ENCODE data around the gene CD34. TPM values are rescaled to one million over a fixed set of nuclear protein-coding genes. Genes with fewer than 3 reads are reported as not detected.

The CD34 gene
- polyA plus RNA-seq, 1 donor from 2014 or later, result not detected

DNA sequence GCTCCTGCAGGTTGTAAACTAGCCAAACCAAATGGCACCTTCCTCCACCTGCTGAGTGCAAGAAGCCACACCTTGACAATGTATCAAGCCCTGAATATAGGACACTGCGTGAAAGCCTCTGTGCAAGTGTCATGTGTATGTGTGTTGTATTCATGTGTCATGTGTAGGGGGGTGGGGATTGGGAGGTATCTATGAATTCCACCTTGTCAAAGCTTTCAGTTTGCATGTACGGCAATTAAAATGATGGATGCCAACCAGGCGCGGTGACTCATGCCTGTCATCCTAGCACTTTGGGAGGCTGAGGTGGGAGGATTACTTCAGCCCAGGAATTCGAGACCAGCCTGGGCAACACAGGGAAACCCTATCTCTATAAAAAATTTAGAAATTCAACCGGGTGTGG, 19.8 kb downstream of the CD34 start:
- Histone ChIP-seq H3K9me3 (ENCODE audit: low read length) (no peaks in the 10 kb centered on the region), H3K9ac (ENCODE audit: low read length) (no peak overlapping the region), H3K4me3 (ENCODE audit: low read length) (no peak overlapping the region), H3F3A (ENCODE audit: insufficient read depth, low read length, poor library complexity, severe bottlenecking) (no peaks in the 10 kb centered on the region), H3K27ac (ENCODE audit: low read length) (no peak overlapping the region), H3K4me2 (ENCODE audit: low read length) (no peak overlapping the region), H4K20me1 (ENCODE audit: insufficient read depth) (no peaks in the 10 kb centered on the region), H3K9me2 (ENCODE audit: insufficient read depth, low read length) (no peaks in the 10 kb centered on the region), H3K27me3 (ENCODE audit: insufficient read depth, low read depth, low read length) (no peaks in the 10 kb centered on the region), H3K36me3 (ENCODE audit: insufficient read depth, low read length) (no peaks in the 10 kb centered on the region), H3K79me2 (replicated peaks; ENCODE audit: insufficient read depth, low read length) (no peaks in the 10 kb centered on the region), H2AFZ (ENCODE audit: low read depth, low read length) (no peak overlapping the region)
- TF ChIP-seq, protein P1, sequence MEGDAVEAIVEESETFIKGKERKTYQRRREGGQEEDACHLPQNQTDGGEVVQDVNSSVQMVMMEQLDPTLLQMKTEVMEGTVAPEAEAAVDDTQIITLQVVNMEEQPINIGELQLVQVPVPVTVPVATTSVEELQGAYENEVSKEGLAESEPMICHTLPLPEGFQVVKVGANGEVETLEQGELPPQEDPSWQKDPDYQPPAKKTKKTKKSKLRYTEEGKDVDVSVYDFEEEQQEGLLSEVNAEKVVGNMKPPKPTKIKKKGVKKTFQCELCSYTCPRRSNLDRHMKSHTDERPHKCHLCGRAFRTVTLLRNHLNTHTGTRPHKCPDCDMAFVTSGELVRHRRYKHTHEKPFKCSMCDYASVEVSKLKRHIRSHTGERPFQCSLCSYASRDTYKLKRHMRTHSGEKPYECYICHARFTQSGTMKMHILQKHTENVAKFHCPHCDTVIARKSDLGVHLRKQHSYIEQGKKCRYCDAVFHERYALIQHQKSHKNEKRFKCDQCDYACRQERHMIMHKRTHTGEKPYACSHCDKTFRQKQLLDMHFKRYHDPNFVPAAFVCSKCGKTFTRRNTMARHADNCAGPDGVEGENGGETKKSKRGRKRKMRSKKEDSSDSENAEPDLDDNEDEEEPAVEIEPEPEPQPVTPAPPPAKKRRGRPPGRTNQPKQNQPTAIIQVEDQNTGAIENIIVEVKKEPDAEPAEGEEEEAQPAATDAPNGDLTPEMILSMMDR (IDR thresholded peaks at IDR 0.05; ENCODE audit: poor library complexity, severe bottlenecking), result no peak

GRCh38 chr1:207890136-207890738, 20.7 kb downstream of the CD34 start:
- Histone ChIP-seq H3K4me2 (ENCODE audit: low read length) (no peak overlapping the region), H2AFZ (ENCODE audit: low read depth, low read length) (no peak overlapping the region), H3K9me2 (ENCODE audit: insufficient read depth, low read length) (no peaks in the 10 kb centered on the region)

DNA sequence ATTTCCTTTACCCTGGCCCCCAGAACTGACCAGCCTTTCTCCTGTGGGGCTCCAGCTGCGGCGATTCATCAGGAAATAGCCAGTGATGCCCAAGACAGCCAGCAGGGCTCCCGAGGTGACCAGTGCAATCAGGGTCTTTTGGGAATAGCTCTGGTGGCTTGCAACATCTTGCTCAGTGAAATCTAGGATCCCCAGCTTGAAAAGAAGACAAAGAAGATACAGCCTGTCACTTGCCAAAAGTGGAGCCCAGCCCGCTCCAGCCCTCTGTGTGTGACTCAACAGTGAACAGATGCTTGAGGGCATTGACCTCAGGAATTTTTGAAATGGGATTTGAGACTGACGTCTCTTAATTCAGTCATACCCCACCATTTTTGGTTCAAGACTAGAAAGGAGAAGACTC, 22.3 kb downstream of the CD34 start:
- Histone ChIP-seq H4K20me1 (ENCODE audit: insufficient read depth) (no peaks in the 10 kb centered on the region), H3K36me3 (ENCODE audit: insufficient read depth, low read length) (no peaks in the 10 kb centered on the region), H3K9me2 (ENCODE audit: insufficient read depth, low read length) (no peaks in the 10 kb centered on the region), H3K4me2 (ENCODE audit: low read length) (no peak overlapping the region), H3K4me3 (ENCODE audit: low read length) (no peak overlapping the region), H3K9ac (ENCODE audit: low read length) (no peak overlapping the region), H2AFZ (ENCODE audit: low read depth, low read length) (no peak overlapping the region), H3K27ac (ENCODE audit: low read length) (no peak overlapping the region), H3F3A (ENCODE audit: insufficient read depth, low read length, poor library complexity, severe bottlenecking) (no peaks in the 10 kb centered on the region), H3K9me3 (ENCODE audit: low read length) (no peaks in the 10 kb centered on the region), H3K79me2 (replicated peaks; ENCODE audit: insufficient read depth, low read length) (no peaks in the 10 kb centered on the region), H3K27me3 (ENCODE audit: insufficient read depth, low read depth, low read length) (no peaks in the 10 kb centered on the region)
- TF ChIP-seq MXI1 (conservative IDR thresholded peaks at IDR 0.05; ENCODE audit: poor library complexity, severe bottlenecking) (no peak), TAF1 (IDR thresholded peaks at IDR 0.05; ENCODE audit: low read depth) (no peak), SMC3 (conservative IDR thresholded peaks at IDR 0.05; ENCODE audit: poor library complexity) (no peak), EP300 (conservative IDR thresholded peaks at IDR 0.05; ENCODE audit: poor library complexity, severe bottlenecking) (no peak), POLR2AphosphoS5 (IDR thresholded peaks at IDR 0.05) (no peak), EZH2 (IDR thresholded peaks at IDR 0.05; ENCODE audit: borderline replicate concordance, insufficient read depth, low read length, poor library complexity, severe bottlenecking) (no peak)
- TF ChIP-seq, protein P2, sequence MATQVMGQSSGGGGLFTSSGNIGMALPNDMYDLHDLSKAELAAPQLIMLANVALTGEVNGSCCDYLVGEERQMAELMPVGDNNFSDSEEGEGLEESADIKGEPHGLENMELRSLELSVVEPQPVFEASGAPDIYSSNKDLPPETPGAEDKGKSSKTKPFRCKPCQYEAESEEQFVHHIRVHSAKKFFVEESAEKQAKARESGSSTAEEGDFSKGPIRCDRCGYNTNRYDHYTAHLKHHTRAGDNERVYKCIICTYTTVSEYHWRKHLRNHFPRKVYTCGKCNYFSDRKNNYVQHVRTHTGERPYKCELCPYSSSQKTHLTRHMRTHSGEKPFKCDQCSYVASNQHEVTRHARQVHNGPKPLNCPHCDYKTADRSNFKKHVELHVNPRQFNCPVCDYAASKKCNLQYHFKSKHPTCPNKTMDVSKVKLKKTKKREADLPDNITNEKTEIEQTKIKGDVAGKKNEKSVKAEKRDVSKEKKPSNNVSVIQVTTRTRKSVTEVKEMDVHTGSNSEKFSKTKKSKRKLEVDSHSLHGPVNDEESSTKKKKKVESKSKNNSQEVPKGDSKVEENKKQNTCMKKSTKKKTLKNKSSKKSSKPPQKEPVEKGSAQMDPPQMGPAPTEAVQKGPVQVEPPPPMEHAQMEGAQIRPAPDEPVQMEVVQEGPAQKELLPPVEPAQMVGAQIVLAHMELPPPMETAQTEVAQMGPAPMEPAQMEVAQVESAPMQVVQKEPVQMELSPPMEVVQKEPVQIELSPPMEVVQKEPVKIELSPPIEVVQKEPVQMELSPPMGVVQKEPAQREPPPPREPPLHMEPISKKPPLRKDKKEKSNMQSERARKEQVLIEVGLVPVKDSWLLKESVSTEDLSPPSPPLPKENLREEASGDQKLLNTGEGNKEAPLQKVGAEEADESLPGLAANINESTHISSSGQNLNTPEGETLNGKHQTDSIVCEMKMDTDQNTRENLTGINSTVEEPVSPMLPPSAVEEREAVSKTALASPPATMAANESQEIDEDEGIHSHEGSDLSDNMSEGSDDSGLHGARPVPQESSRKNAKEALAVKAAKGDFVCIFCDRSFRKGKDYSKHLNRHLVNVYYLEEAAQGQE (IDR thresholded peaks at IDR 0.05; ENCODE audit: borderline replicate concordance), result no peak

More at GRCh38 chr1:207890136-207890738, 20.7 kb downstream of the CD34 start:
- Histone ChIP-seq H3K79me2 (replicated peaks; ENCODE audit: insufficient read depth, low read length) (no peaks in the 10 kb centered on the region), H3K9ac (ENCODE audit: low read length) (no peak overlapping the region), H3K4me3 (ENCODE audit: low read length) (no peak overlapping the region), H3K27me3 (ENCODE audit: insufficient read depth, low read depth, low read length) (no peaks in the 10 kb centered on the region), H3K27ac (ENCODE audit: low read length) (no peak overlapping the region), H3K36me3 (ENCODE audit: insufficient read depth, low read length) (no peaks in the 10 kb centered on the region), H3F3A (ENCODE audit: insufficient read depth, low read length, poor library complexity, severe bottlenecking) (no peaks in the 10 kb centered on the region), H4K20me1 (ENCODE audit: insufficient read depth) (no peaks in the 10 kb centered on the region), H3K9me3 (ENCODE audit: low read length) (no peaks in the 10 kb centered on the region)
- TF ChIP-seq EP300 (conservative IDR thresholded peaks at IDR 0.05; ENCODE audit: poor library complexity, severe bottlenecking), result no peak
- TF ChIP-seq RAD21 (conservative IDR thresholded peaks at IDR 0.05), result no peak
- no peak for TF ChIP-seq POLR2AphosphoS5 (IDR thresholded peaks at IDR 0.05)
- no peak for TF ChIP-seq MXI1 (conservative IDR thresholded peaks at IDR 0.05; ENCODE audit: poor library complexity, severe bottlenecking)
- no peak for TF ChIP-seq EZH2 (IDR thresholded peaks at IDR 0.05; ENCODE audit: borderline replicate concordance, insufficient read depth, low read length, poor library complexity, severe bottlenecking)
- TF ChIP-seq SMC3 (conservative IDR thresholded peaks at IDR 0.05; ENCODE audit: poor library complexity), result no peak

Measured in neural cell (in vitro differentiated cells).